Caco-2 (cell line): ENCODE data around the gene ITPR1. TPM values are rescaled to one million over a fixed set of nuclear protein-coding genes. Genes with fewer than 3 reads are reported as not detected.

Experiments
- BruUV-seq: library from RNA; stranded (reverse); fragments of 400-500 nt; replicated peaks from 2 replicates; lab custom pipeline; 2021; lab: Mats Ljungman, UMichigan
- CTCF ChIA-PET: fragments of 300-600 bp; sonication (Branson Sonifier 250); formaldehyde crosslinking; loops from one replicate; lab custom pipeline; 2022; ENCODE audit warnings: antibody characterized with exemption; lab: Charles Lee
- POLR2A ChIA-PET: fragments of 300-600 bp; sonication (Branson Sonifier 250); formaldehyde crosslinking; loops from one replicate; lab custom pipeline; 2022; ENCODE audit warnings: antibody characterized with exemption; lab: Charles Lee
- DNase-seq, 2 experiments: peaks; one replicate each; pipeline versions ENCODE4 v3.0.0 to v3.0.0-alpha.2; 2020 to 2022
- H3K27me3 ChIP-seq: replicated peaks from 2 replicates; pipeline ENCODE4 v1.6.0; 2011; ENCODE audit warnings: low read length; ENCODE audit not compliant: control insufficient read depth, insufficient read depth
- H3K36me3 ChIP-seq: 2 replicates; pipeline ENCODE4 v1.5.1; 2011; ENCODE audit warnings: low read length; ENCODE audit not compliant: control insufficient read depth, insufficient read depth
- H3K4me1 ChIP-seq: fragments of 250-450 bp; sonication (Bioruptor Pico); 2 replicates; pipeline ENCODE4 v1.5.1; 2020; ENCODE audit warnings: mild to moderate bottlenecking
- H3K4me3 ChIP-seq: 2 replicates; pipeline ENCODE4 v1.5.1; 2011; ENCODE audit warnings: low read depth, mild to moderate bottlenecking, control low read depth, low read length
- H3K9me3 ChIP-seq: fragments of 250-450 bp; sonication (Bioruptor Pico); 2 replicates; pipeline ENCODE4 v1.5.1; 2020; ENCODE audit warnings: mild to moderate bottlenecking, moderate library complexity
- H3K27ac Mint-ChIP-seq: one replicate; pipeline ENCODE4 v1.8.0; 2022; ENCODE audit warnings: mixed read lengths; ENCODE audit not compliant: unreplicated experiment
- H3K27me3 Mint-ChIP-seq: one replicate; pipeline ENCODE4 v1.8.0; 2022; ENCODE audit warnings: mixed read lengths; ENCODE audit not compliant: insufficient read depth, unreplicated experiment
- H3K36me3 Mint-ChIP-seq: one replicate; pipeline ENCODE4 v1.8.0; 2022; ENCODE audit warnings: mild to moderate bottlenecking, mixed read lengths; ENCODE audit not compliant: insufficient read depth, unreplicated experiment
- H3K4me1 Mint-ChIP-seq: one replicate; pipeline ENCODE4 v1.8.0; 2022; ENCODE audit warnings: low read depth, mixed read lengths; ENCODE audit not compliant: unreplicated experiment
- H3K4me3 Mint-ChIP-seq: one replicate; pipeline ENCODE4 v1.8.0; 2022; ENCODE audit warnings: mild to moderate bottlenecking, moderate library complexity, mixed read lengths; ENCODE audit not compliant: unreplicated experiment
- H3K9me3 Mint-ChIP-seq: one replicate; pipeline ENCODE4 v1.8.0; 2022; ENCODE audit warnings: mixed read lengths; ENCODE audit not compliant: unreplicated experiment
- CTCF ChIP-seq, 2 experiments: fragments of 200-600 bp in 1 of 2; IDR thresholded peaks; 1 replicate in 1 of 2; 2 replicates in 1 of 2; pipeline versions ENCODE4 v1.5.1 to v1.8.0; 2011 to 2022; ENCODE audit warnings: antibody characterized with exemption in 1 of 2, control low read depth in 1 of 2, inconsistent platforms in 1 of 2, low read depth in 1 of 2, low read length in 1 of 2, mild to moderate bottlenecking in 1 of 2, moderate library complexity in 1 of 2; ENCODE audit not compliant: insufficient read depth in 1 of 2, severe bottlenecking in 1 of 2, unreplicated experiment in 1 of 2
- intact Hi-C: fragments of 100-400 bp; cut with micrococcal nuclease; formaldehyde crosslinking; loops from one replicate; pipeline ENCODE4 v1.10.0; 2022; ENCODE audit not compliant: unreplicated experiment
- total RNA-seq: library from RNA; stranded (reverse); gene quantifications from 2 replicates; pipeline ENCODE4 v1.2.3, GENCODE V29; 2022

The ITPR1 gene
- total RNA-seq, 1 experiment from 2014 or later, result 10.4 TPM

- H3K4me3 ChIP-seq, result no peak overlapping the region
- Mint-ChIP-seq H3K27ac (no peak overlapping the region), H3K36me3 (peaks cover 4% of the 10 kb centered on the region), H3K4me3 (no peak overlapping the region), H3K4me1 (no peaks in the 10 kb centered on the region), H3K9me3 (peaks cover 7% of the 10 kb centered on the region), H3K27me3 (no peaks in the 10 kb centered on the region)
- no peaks in the 10 kb centered on the region for H3K27me3 ChIP-seq
- H3K4me1 ChIP-seq, result no peaks in the 10 kb centered on the region
- no peak for DNase-seq
- CTCF ChIA-PET, result no interaction called here
- BruUV-seq, result no TSS peak
- intact Hi-C loops, result no loop called here
- no peak for TF ChIP-seq CTCF (IDR thresholded peaks at IDR 0.05; ENCODE audit: insufficient read depth in 1 of 2, low read depth in 1 of 2, low read length in 1 of 2, severe bottlenecking in 1 of 2, unreplicated experiment in 1 of 2)
- no peaks in the 10 kb centered on the region for H3K9me3 ChIP-seq
- POLR2A ChIA-PET, result no interaction called here
- no peaks in the 10 kb centered on the region for H3K36me3 ChIP-seq
These were observed 278.1 kb downstream of the ITPR1 start for GRCh38 chr3:4771243-4771642.

- Histone ChIP-seq H3K27me3 (no peaks in the 10 kb centered on the region), H3K4me1 (peaks cover 7% of the 10 kb centered on the region; the same call in 1 of the 2 replicates), H3K9me3 (no peaks in the 10 kb centered on the region), H3K4me3 (no peak overlapping the region), H3K36me3 (no peaks in the 10 kb centered on the region)
- POLR2A ChIA-PET, result no interaction called here
- no TSS peak for BruUV-seq
- DNase-seq, result no peak
- no peaks in the 10 kb centered on the region for H3K9me3 Mint-ChIP-seq
- CTCF ChIA-PET, result interaction anchor here (0.6 kb wide), 1 partner anchor 61 kb away, joined by 3 read pairs; no protein-coding TSS in a partner anchor
- intact Hi-C loops, result no loop called here
- no peaks in the 10 kb centered on the region for H3K27me3 Mint-ChIP-seq
- no peak overlapping the region for H3K4me3 Mint-ChIP-seq
- no peak overlapping the region for H3K27ac Mint-ChIP-seq
- no peaks in the 10 kb centered on the region for H3K4me1 Mint-ChIP-seq
- TF ChIP-seq CTCF (IDR thresholded peaks at IDR 0.05; ENCODE audit: insufficient read depth in 1 of 2, low read depth in 1 of 2, low read length in 1 of 2, severe bottlenecking in 1 of 2, unreplicated experiment in 1 of 2), result no peak
- H3K36me3 Mint-ChIP-seq, result no peaks in the 10 kb centered on the region
These were observed 279.1 kb downstream of the ITPR1 start for GRCh38 chr3:4772171-4772804.

- BruUV-seq, result no TSS peak
- no peak overlapping the region for H3K4me3 ChIP-seq
- intact Hi-C loops, result no loop called here
- no peaks in the 10 kb centered on the region for H3K36me3 ChIP-seq
- Mint-ChIP-seq H3K4me1 (no peaks in the 10 kb centered on the region), H3K4me3 (no peak overlapping the region), H3K9me3 (no peaks in the 10 kb centered on the region), H3K27ac (no peak overlapping the region), H3K36me3 (no peaks in the 10 kb centered on the region), H3K27me3 (no peaks in the 10 kb centered on the region)
- CTCF ChIA-PET, result no interaction called here
- no peaks in the 10 kb centered on the region for H3K27me3 ChIP-seq
- H3K4me1 ChIP-seq, result peaks cover 9% of the 10 kb centered on the region; the same call in 1 of the 2 replicates
- no peak for DNase-seq
- no peak for TF ChIP-seq CTCF (IDR thresholded peaks at IDR 0.05; ENCODE audit: insufficient read depth in 1 of 2, low read depth in 1 of 2, low read length in 1 of 2, severe bottlenecking in 1 of 2, unreplicated experiment in 1 of 2)
- POLR2A ChIA-PET, result no interaction called here
- H3K9me3 ChIP-seq, result no peaks in the 10 kb centered on the region
These were observed 279.7 kb downstream of the ITPR1 start for GRCh38 chr3:4772858-4773257.
